K562 (cell line): ENCODE data around the gene MYRIP.

Experiments
- FOXJ3 ChIP-seq: sonication (generic); formaldehyde crosslinking; IDR thresholded peaks from 2 replicates; pipeline ENCODE4 v1.4.0; 2020; ENCODE audit warnings: mild to moderate bottlenecking, missing genetic modification reagents
- LARP7 ChIP-seq: fragments of 450-650 bp; IDR thresholded peaks from 2 replicates; pipeline ENCODE4 v1.6.1; 2016
- TF ChIP-seq, protein P1 (sequence below): fragments of 200-400 bp; formaldehyde crosslinking; IDR thresholded peaks from 2 replicates; pipeline ENCODE4 v1.6.1; 2017; ENCODE audit warnings: mild to moderate bottlenecking, low read depth, low read length, moderate library complexity

DNA sequence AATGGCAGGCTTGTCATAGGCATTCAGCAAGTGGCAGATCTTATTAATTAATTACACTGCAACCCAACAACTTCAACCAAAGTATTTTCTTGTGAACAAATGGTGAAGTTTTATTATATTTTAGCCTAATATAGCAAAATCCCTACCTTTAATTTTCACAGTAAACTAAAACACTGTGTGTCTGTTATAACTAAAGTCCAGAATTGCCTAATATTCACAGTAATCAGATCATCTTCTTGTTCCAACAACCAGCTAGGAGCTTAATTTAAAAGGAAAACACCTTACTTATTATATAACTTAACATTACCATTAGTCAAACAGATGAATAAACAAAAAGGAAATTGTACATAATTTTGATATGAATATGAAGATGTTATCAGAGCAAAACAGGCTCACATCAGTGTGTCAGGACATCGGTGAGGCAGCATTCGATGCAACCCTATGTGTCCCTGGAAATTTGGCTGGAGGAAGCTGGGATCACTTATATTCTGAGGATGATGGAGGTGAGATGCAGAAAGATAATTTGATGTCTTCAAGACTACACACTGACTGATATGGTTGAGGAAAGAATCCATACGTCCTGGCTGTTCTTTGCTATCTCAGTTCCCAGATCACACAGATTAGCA, 310.8 kb downstream of the MYRIP start:
- TF ChIP-seq, protein P1, sequence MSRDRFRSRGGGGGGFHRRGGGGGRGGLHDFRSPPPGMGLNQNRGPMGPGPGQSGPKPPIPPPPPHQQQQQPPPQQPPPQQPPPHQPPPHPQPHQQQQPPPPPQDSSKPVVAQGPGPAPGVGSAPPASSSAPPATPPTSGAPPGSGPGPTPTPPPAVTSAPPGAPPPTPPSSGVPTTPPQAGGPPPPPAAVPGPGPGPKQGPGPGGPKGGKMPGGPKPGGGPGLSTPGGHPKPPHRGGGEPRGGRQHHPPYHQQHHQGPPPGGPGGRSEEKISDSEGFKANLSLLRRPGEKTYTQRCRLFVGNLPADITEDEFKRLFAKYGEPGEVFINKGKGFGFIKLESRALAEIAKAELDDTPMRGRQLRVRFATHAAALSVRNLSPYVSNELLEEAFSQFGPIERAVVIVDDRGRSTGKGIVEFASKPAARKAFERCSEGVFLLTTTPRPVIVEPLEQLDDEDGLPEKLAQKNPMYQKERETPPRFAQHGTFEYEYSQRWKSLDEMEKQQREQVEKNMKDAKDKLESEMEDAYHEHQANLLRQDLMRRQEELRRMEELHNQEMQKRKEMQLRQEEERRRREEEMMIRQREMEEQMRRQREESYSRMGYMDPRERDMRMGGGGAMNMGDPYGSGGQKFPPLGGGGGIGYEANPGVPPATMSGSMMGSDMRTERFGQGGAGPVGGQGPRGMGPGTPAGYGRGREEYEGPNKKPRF: no peak
- TF ChIP-seq LARP7: no peak
- no peak for TF ChIP-seq FOXJ3 (CRISPR knock-in tag)
